T-cell (primary cell): ENCODE results near the gene UBE2J1. TPM values are rescaled to one million over a fixed set of nuclear protein-coding genes. Genes with fewer than 3 reads are reported as not detected.

Experiments used
- ATAC-seq, 4 experiments: fragments of 200-7000 bp in 3 of 4; fragments of 150-1000 bp in 1 of 4; cut with Tn5 transposase; replicated peaks in 1 of 4; 1 replicate in 3 of 4; 2 replicates in 1 of 4; pipeline ENCODE4 v1.10.0; 2021; ENCODE audit warnings: moderate library complexity in 3 of 4, mild to moderate bottlenecking in 2 of 4, moderate number of reproducible peaks in 1 of 4
- CTCF ChIA-PET, 2 donors: fragments of 300-600 bp; sonication (Branson Sonifier 250); formaldehyde crosslinking; loops; one replicate each; lab custom pipeline; 2022; ENCODE audit warnings: antibody characterized with exemption in 2 of 2; lab: Charles Lee
- POLR2A ChIA-PET, 2 donors: fragments of 300-600 bp; sonication (Branson Sonifier 250); formaldehyde crosslinking; loops; one replicate each; lab custom pipeline; 2022; ENCODE audit warnings: antibody characterized with exemption in 2 of 2; lab: Charles Lee
- DNase-seq, 35 experiments: peaks; one replicate each; pipeline versions ENCODE4 v3.0.0 to v3.0.0-alpha.2; 2013 to 2023
- H3K27ac ChIP-seq: one replicate; pipeline ENCODE4 v1.5.1; 2013; ENCODE audit warnings: low read length
- H3K27me3 ChIP-seq, 2 experiments: replicated peaks in 1 of 2; 1 replicate in 1 of 2; 2 replicates in 1 of 2; pipeline versions ENCODE4 v1.6.1 to v1.7.0; 2013; ENCODE audit warnings: low read length in 1 of 2, mixed read lengths in 1 of 2; ENCODE audit not compliant: control insufficient read depth in 2 of 2, insufficient read depth in 2 of 2; ENCODE audit errors: extremely low read depth in 1 of 2
- H3K36me3 ChIP-seq, 2 donors: 1 replicate in 1 of 2; 2 replicates in 1 of 2; pipeline versions ENCODE4 v1.6.1 to v1.7.0; 2013; ENCODE audit warnings: low read length in 1 of 2; ENCODE audit not compliant: control insufficient read depth in 2 of 2, insufficient read depth in 1 of 2; ENCODE audit errors: extremely low read depth in 1 of 2
- H3K4me1 ChIP-seq, 2 experiments: 1 replicate in 1 of 2; 2 replicates in 1 of 2; pipeline versions ENCODE4 v1.6.1 to v1.7.0; 2013; ENCODE audit warnings: low read length in 2 of 2, mixed read lengths in 1 of 2; ENCODE audit not compliant: insufficient read depth in 2 of 2, control insufficient read depth in 1 of 2; ENCODE audit errors: extremely low read depth in 1 of 2
- H3K4me3 ChIP-seq, 2 donors: 1 replicate in 1 of 2; 2 replicates in 1 of 2; pipeline versions ENCODE4 v1.5.1 to v1.7.0; 2013; ENCODE audit warnings: mild to moderate bottlenecking in 2 of 2, low read length in 1 of 2, moderate library complexity in 1 of 2; ENCODE audit not compliant: control insufficient read depth in 1 of 2; ENCODE audit errors: extremely low read depth in 1 of 2
- H3K9me3 ChIP-seq: 2 replicates; pipeline ENCODE4 v1.7.0; 2013
- H3K27ac Mint-ChIP-seq, 2 donors: one replicate each; pipeline ENCODE4 v1.8.0; 2020 to 2021; ENCODE audit warnings: mild to moderate bottlenecking in 2 of 2, mixed read lengths in 2 of 2
- H3K27me3 Mint-ChIP-seq, 2 donors: one replicate each; pipeline ENCODE4 v1.8.0; 2021 to 2022; ENCODE audit warnings: mixed read lengths in 2 of 2
- H3K36me3 Mint-ChIP-seq: one replicate; pipeline ENCODE4 v1.8.0; 2021; ENCODE audit warnings: mixed read lengths
- H3K4me1 Mint-ChIP-seq, 3 donors: one replicate each; pipeline ENCODE4 v1.8.0; 2020 to 2022; ENCODE audit warnings: mixed read lengths in 3 of 3, mild to moderate bottlenecking in 1 of 3
- H3K4me3 Mint-ChIP-seq, 3 donors: one replicate each; pipeline ENCODE4 v1.8.0; 2020 to 2022; ENCODE audit warnings: mild to moderate bottlenecking in 3 of 3, mixed read lengths in 3 of 3, moderate library complexity in 3 of 3
- H3K9me3 Mint-ChIP-seq, 3 donors: one replicate each; pipeline ENCODE4 v1.8.0; 2020 to 2022; ENCODE audit warnings: mixed read lengths in 3 of 3
- WGBS: methylation state at CpG from one replicate; pipeline ENCODE4 v1.1.5; 2013; ENCODE audit warnings: missing lambda C conversion rate; ENCODE audit not compliant: insufficient coverage; 5-methylcytosine and 5-hydroxymethylcytosine counted together
- total RNA-seq, 35 experiments: library from RNA in 6 of 35; stranded (reverse) in 6 of 35; fragments of 120-200 nt in 1 of 35; gene quantifications; one replicate each; pipeline versions ENCODE4 v1.2.1 to v1.2.4 and lab custom pipeline; 2013 to 2026

UBE2J1 gene
- total RNA-seq, 5 donors from 2014 or later (not counting 1 experiment from before 2014, with no cell fraction given): 14.6 to 24.1 (median 22.6) TPM

DNA sequence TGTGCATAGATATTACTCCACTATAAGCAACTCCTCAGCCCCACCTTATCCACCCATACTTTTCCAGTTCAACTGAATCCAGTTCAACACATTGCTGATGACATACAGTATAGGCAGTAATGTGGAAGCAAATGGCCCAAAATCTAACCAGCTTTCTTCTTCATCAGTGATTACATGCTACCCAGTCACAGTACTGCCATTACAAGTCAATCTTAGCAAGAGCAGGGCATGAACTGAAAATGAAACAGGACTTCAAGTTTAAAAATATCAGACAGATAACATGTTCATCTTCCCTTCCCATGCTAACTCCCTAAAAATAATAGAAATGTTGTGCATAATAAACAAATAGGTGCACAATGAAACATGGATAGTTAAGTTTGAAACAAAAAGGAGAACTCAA lies 40.3 kb upstream of the UBE2J1 start:
- DNase-seq (no peak), ATAC-seq (no peak)
- H3K36me3 ChIP-seq: no peaks in the 10 kb centered on the region
- H3K4me1 ChIP-seq: no peaks in the 10 kb centered on the region
- peaks cover 0 to 4% of the 10 kb centered on the region in 2 donors for H3K27me3 Mint-ChIP-seq
- H3K4me3 ChIP-seq: no peak overlapping the region
- POLR2A ChIA-PET: no interaction called here
- H3K36me3 Mint-ChIP-seq: peaks cover 3% of the 10 kb centered on the region
- CTCF ChIA-PET: no interaction called here
- H3K9me3 ChIP-seq: no peaks in the 10 kb centered on the region
- no peak overlapping the region for H3K4me3 Mint-ChIP-seq
- no peaks in the 10 kb centered on the region for H3K4me1 Mint-ChIP-seq
- H3K27me3 ChIP-seq: peaks cover 0 to 6% of the 10 kb centered on the region in 2 experiments
- H3K9me3 Mint-ChIP-seq: peaks cover 5 to 13% (median 11%) of the 10 kb centered on the region in 3 donors
- no peak overlapping the region for H3K27ac ChIP-seq
- no peak overlapping the region for H3K27ac Mint-ChIP-seq

DNA sequence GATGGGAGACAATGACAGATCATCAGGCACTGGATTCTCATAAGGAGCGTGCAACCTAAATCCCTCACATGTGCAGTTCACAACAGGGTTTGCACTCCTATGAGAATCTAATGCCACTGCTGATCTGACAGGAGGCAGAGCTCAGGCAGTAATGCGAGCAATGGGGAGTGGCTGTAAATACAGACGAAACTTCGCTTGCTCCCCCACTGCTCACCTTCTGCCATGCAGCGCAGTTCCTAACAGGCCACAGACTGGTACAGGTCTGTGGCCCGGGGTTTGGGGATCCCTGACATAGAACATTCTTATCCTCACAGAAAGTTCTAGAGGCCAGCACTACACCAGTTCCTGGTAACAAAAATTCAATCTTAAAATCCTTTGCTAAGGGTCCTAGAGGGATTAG lies 36.3 kb upstream of the UBE2J1 start:
- peaks cover 5 to 10% (median 10%) of the 10 kb centered on the region in 3 donors for H3K9me3 Mint-ChIP-seq
- ATAC-seq: no peak
- H3K4me1 Mint-ChIP-seq: peaks cover 0 to 2% (median 0%) of the 10 kb centered on the region in 3 donors
- H3K9me3 ChIP-seq: no peaks in the 10 kb centered on the region
- peaks cover 0 to 3% of the 10 kb centered on the region in 2 experiments for H3K27me3 ChIP-seq
- H3K27ac ChIP-seq: no peak overlapping the region
- no peak for DNase-seq
- H3K36me3 ChIP-seq: no peaks in the 10 kb centered on the region
- no peak overlapping the region for H3K27ac Mint-ChIP-seq
- peaks cover 12% of the 10 kb centered on the region for H3K36me3 Mint-ChIP-seq
- CTCF ChIA-PET: interaction anchor here in 1 of 2 donors (0.6 kb wide), 1 partner anchor 25 kb away, joined by 3 read pairs; no protein-coding TSS in a partner anchor
- peaks cover 0 to 4% of the 10 kb centered on the region in 2 donors for H3K27me3 Mint-ChIP-seq
- no peak overlapping the region for H3K4me3 ChIP-seq
- H3K4me1 ChIP-seq: no peaks in the 10 kb centered on the region
- H3K4me3 Mint-ChIP-seq: no peak overlapping the region
- POLR2A ChIA-PET: no interaction called here
- 100% methylated on average over 4 of the region's 6 CpGs for WGBS

DNA sequence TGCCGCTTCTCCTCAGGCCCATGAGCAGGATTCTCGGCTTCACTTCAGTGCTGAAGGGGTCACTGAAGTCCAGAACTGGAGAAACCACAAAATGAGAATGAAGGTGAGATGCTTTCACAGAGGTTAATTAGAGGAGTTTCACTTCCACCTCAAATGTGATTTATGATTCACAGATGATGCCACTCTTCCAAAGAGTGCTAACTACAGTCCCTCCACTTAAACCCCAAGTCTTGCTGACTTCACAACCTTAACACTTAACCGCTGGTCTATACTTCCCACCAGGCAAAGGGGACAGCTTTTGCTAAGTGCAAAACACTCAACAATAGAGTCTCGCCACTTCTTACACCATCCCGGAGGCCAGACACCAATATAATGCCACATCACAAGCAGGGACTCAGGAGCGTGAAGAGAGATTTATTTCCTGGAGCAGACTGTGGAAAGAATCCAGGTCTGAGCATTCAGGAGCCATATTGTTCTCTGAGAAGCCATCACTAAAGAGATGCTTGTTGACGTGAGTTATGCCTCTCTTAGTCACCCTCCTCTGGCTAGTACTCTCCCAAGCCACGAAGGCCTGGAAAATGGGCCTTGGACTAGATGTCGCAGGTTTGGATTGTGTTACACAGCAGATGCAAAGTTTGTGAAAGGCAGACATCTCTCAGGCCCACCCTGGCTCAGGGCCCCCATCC lies 35.1 kb upstream of the UBE2J1 start:
- peaks cover 0 to 2% (median 0%) of the 10 kb centered on the region in 3 donors for H3K4me1 Mint-ChIP-seq
- WGBS: 92% methylated on average over 8 of the region's 9 CpGs
- peaks cover 9% of the 10 kb centered on the region for H3K36me3 Mint-ChIP-seq
- H3K9me3 Mint-ChIP-seq: no peaks in the 10 kb centered on the region
- ATAC-seq (no peak), DNase-seq (no peak)
- peaks cover 0 to 3% of the 10 kb centered on the region in 2 experiments for H3K27me3 ChIP-seq
- H3K9me3 ChIP-seq: no peaks in the 10 kb centered on the region
- ChIA-PET POLR2A (interaction anchor here in 1 of 2 donors (0.6 kb wide), 1 partner anchor 144 kb away, joined by 3 read pairs; no protein-coding TSS in a partner anchor), CTCF (interaction anchor here (0.6 to 0.8 kb wide), 2 partner anchors 14 to 58 kb away, joined by 3 read pairs; no protein-coding TSS in a partner anchor)
- no peaks in the 10 kb centered on the region for H3K4me1 ChIP-seq
- H3K4me3 Mint-ChIP-seq: no peak overlapping the region
- peaks cover 0 to 4% of the 10 kb centered on the region in 2 donors for H3K27me3 Mint-ChIP-seq
- no peaks in the 10 kb centered on the region for H3K36me3 ChIP-seq
- H3K27ac ChIP-seq: no peak overlapping the region
- H3K27ac Mint-ChIP-seq: no peak overlapping the region
- no peak overlapping the region for H3K4me3 ChIP-seq

DNA sequence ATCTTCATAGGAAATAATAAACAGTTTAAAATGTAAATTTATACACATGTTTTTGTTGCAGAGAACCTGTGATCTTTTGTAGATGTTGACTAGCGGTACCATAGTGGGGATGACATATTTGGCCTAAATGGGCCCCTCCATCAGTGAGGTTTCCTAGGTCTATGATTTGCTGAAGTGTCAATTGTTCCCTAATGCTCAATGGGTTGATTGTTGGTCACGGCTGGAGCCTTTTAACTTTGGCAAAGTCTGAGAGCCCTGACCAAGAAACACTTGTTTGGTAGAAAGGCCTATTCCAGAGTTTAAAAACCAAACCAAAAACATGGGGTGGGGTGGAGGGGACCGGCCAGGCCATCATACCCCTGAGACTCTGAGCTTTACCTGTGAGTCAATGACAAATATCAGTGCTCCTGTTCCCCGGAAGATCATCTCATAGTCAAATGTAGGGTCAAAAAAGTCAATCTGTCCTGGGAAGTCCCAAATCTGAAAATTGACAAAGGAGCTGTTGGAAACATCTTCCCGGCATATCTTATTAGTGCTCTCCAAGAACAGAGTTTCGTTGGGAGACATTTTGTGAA lies 34.5 kb upstream of the UBE2J1 start:
- Mint-ChIP-seq H3K4me1 (peaks cover 0 to 2% (median 0%) of the 10 kb centered on the region in 3 donors), H3K4me3 (no peak overlapping the region), H3K27ac (no peak overlapping the region), H3K27me3 (peaks cover 0 to 4% of the 10 kb centered on the region in 2 donors), H3K9me3 (no peaks in the 10 kb centered on the region), H3K36me3 (peaks cover 9% of the 10 kb centered on the region)
- Histone ChIP-seq H3K4me1 (no peaks in the 10 kb centered on the region), H3K9me3 (no peaks in the 10 kb centered on the region), H3K27ac (no peak overlapping the region), H3K4me3 (no peak overlapping the region), H3K36me3 (no peaks in the 10 kb centered on the region), H3K27me3 (peaks cover 0 to 3% of the 10 kb centered on the region in 2 experiments)
- POLR2A ChIA-PET: no interaction called here
- 84% methylated on average over 3 of the region's 6 CpGs for WGBS
- ATAC-seq (no peak), DNase-seq (no peak)
- CTCF ChIA-PET: interaction anchor here in 1 of 2 donors (0.6 kb wide), 1 partner anchor 57 kb away, joined by 3 read pairs; no protein-coding TSS in a partner anchor

DNA sequence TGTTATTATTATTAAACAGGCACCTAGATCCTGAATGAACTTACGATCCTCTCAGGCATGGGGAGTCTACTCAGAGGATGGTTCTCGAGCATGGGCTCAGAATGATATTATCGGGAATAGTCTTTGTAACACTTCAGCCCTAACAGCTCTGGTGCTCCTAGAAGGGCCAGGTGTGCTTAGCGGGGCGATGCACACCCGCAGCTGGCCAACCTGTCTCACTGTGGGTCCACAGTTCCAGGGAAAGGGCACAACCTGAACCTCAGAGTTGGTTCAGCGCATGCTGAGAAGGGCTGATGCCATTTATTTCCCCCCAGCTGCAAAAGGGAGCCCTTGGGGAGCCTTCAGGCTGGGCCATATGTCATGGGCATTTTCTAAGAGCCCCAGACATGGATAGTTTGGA lies 33.3 kb upstream of the UBE2J1 start:
- peaks cover 9% of the 10 kb centered on the region for H3K36me3 Mint-ChIP-seq
- H3K9me3 Mint-ChIP-seq: no peaks in the 10 kb centered on the region
- ATAC-seq (no peak), DNase-seq (no peak)
- 97% methylated on average over 6 of the region's 7 CpGs for WGBS
- no peaks in the 10 kb centered on the region for H3K27me3 Mint-ChIP-seq
- H3K9me3 ChIP-seq: no peaks in the 10 kb centered on the region
- H3K4me1 ChIP-seq: no peaks in the 10 kb centered on the region
- peaks cover 0 to 2% (median 0%) of the 10 kb centered on the region in 3 donors for H3K4me1 Mint-ChIP-seq
- ChIA-PET CTCF (interaction anchor here in 1 of 2 donors (1.2 kb wide), 1 partner anchor 13 kb away, joined by 7 read pairs; no protein-coding TSS in a partner anchor), POLR2A (no interaction called here)
- no peaks in the 10 kb centered on the region for H3K36me3 ChIP-seq
- H3K27ac ChIP-seq: no peak overlapping the region
- H3K4me3 Mint-ChIP-seq: no peak overlapping the region
- no peak overlapping the region for H3K27ac Mint-ChIP-seq
- no peak overlapping the region for H3K4me3 ChIP-seq
- peaks cover 0 to 3% of the 10 kb centered on the region in 2 experiments for H3K27me3 ChIP-seq

DNA sequence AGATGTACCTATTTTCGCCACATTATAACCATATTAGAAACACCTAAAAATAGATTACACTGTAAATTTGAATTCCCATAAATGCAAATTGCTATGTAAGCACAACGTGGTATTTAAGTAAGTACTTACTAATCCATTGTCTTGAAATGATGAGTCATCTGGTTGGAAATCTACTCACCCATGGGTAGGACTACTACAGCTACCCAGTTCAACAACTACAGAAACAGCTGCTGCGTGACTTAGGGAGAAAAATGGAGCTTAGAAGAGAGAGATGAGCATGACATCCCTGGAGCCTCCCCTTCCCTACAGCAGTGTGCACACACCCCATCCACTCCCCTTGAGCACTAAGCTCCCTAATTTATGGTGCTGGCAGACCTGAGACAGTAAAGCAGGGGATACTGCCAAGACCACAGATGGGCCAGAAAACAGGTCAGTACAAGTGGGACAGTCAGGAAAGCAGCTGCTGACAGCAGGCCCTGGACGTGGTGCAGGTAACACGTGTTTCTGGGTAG lies 32.7 kb upstream of the UBE2J1 start:
- ChIA-PET POLR2A (no interaction called here), CTCF (interaction anchor here in 1 of 2 donors (1.2 kb wide), 1 partner anchor 13 kb away, joined by 7 read pairs; no protein-coding TSS in a partner anchor)
- no peak overlapping the region for H3K27ac ChIP-seq
- H3K27ac Mint-ChIP-seq: no peak overlapping the region
- peaks cover 0 to 3% of the 10 kb centered on the region in 2 experiments for H3K27me3 ChIP-seq
- no peaks in the 10 kb centered on the region for H3K27me3 Mint-ChIP-seq
- no CpG with 5 or more reads among the region's 5 CpGs for WGBS
- H3K36me3 ChIP-seq: no peaks in the 10 kb centered on the region
- no peaks in the 10 kb centered on the region for H3K9me3 Mint-ChIP-seq
- no peak overlapping the region for H3K4me3 Mint-ChIP-seq
- DNase-seq (no peak), ATAC-seq (no peak)
- peaks cover 9% of the 10 kb centered on the region for H3K36me3 Mint-ChIP-seq
- no peak overlapping the region for H3K4me3 ChIP-seq
- H3K9me3 ChIP-seq: no peaks in the 10 kb centered on the region
- no peaks in the 10 kb centered on the region for H3K4me1 ChIP-seq
- H3K4me1 Mint-ChIP-seq: peaks cover 0 to 2% (median 0%) of the 10 kb centered on the region in 3 donors
